ENCODE measurements around the gene GRM8.

The GRM8 gene

DNA sequence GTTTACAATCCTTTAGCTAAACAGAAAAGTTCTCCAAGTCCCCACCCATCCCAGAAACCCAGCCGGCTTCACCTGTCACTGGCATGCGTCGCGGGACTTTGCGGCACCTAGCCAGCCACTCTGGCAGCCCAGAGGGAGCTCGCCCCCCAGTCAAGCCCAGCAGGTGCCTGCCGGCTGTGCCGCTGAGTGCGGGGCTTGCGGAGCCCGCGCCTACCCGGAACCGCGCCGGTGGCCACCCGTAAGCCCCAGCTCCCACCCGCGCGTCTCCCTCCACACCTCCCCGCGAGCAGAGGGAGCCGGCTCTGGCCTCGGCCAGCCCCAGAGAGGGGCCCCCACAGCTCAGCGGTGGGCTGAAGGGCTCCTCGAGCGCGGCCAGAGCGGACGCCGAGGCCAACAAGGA, 446.1 kb downstream of the GRM8 start:
- no peak for DNase-seq (ENCODE audit: low read depth)

DNA sequence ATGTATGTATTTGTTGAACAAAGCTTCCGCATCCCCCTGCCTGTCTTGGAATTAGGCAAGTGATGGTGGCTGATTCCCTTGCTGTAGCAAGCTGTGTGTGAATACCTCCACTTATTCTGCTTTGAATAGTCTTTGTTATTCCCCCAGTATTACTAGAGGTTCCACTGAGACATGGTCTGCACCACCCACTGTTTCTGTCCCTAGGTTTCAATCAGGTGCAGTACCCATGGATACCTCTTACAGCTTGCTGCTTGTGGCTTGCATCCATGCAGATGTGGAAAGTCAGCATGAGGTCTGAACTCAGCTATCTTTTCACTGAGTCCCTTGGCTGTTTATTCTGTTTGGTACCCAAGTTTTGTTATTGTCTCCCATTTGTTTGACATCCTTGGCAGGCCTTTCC, 447.4 kb downstream of the GRM8 start:
- DNase-seq (ENCODE audit: low read depth): no peak

DNA sequence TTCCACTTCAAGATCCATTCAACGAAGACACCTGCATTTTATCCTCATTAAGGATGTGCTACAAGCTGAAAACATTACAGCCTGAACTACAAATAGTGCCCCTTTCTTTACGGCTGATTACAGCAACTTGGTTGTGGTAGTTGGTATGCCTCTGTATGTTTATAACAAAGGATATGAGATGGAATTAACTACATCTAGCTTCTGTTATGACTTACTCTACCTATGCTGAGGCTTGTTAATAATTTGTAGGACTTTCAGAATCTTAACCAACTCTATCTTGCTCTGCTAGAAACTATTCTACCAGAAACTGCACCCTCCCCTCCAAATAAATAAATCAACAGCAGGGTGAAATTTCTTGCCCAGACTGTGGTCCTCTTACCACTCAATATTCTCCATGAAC, 448.1 kb downstream of the GRM8 start:
- DNase-seq (ENCODE audit: low read depth): no peak

DNA sequence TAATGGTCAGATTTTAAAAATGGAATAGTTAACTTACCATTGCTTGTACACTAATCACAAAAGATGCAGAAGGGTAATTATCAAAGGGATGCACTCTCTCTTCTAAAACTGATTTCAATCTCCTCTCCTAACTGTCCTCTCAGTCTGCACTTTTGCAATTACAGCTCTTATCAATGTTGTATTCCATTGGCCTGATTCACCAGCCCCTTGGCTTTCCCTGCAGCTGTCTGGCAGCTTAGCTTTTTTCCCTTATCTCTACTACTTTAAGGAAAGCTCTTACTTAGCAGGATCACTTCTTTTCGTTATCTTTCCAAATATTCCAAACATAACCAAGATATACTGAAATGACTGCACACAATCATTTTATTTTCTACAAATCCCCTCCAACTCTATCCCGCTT, 448.8 kb downstream of the GRM8 start:
- DNase-seq (ENCODE audit: low read depth): no peak

DNA sequence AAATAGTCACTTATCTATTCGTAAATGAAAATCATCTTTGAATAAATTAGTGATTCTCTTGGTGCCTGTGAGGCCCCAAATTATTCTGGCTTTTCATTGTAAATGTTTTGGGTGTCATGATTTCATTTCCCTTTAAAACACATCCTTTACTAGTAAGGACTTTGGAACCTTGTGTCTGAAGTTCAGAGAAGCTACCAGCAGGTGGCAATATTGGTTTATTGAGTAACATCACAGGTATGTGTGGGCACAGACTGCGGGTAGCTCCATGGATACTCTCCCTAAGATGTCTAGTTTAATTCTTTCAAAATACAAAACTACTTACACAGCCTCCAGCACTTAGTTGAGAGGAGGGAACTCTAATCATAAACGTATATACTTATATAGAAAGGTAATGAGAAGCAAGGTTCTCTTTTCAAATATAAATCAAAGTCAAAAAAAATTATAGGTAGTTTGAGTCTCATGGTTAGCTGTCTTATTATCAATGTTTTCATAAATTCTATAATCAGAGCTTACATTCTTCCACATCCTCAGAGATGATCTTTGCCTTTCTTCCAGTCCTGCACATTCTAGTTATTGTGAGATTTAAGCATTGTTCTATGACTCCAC, 449.6 kb downstream of the GRM8 start:
- DNase-seq (ENCODE audit: low read depth): no peak

DNA sequence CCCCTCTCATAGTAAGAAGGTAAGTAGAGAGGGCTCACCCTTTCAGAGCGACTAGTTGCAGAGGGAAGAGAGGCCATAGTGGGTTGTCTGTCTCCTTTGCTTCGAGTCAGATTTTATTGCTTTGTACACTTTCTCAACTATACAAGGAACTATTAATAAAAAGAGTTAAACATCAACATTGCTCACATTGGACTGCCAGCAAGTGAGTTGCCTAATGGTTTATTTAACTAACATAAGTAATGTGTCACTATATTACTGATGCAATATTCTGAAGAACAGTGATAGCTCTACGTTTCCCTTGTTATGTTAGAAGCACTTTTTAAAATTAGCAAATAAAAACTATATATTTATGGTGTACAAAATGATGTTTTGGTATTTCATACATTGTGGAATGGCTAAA, 451.0 kb downstream of the GRM8 start:
- DNase-seq (ENCODE audit: low read depth): no peak

DNA sequence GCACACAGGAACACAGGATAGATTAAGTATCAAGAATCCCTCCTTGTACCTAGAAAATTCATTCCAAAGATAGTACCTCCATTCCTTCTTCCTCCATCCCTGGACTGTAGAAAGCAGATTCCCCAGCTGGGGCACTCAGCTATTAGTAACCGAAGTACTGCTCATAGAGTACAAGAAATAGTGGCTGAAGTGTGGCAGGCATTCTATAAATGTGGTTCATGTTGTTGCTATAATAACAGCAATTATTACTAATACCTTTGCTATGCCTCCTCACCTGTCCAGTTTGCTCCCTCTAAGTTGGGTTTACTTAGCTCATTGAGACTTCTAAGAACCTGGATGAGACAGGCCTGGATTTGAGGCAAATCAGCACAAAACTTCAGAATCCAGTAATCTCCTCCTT, 453.2 kb downstream of the GRM8 start:
- no peak for DNase-seq (ENCODE audit: low read depth)

DNA sequence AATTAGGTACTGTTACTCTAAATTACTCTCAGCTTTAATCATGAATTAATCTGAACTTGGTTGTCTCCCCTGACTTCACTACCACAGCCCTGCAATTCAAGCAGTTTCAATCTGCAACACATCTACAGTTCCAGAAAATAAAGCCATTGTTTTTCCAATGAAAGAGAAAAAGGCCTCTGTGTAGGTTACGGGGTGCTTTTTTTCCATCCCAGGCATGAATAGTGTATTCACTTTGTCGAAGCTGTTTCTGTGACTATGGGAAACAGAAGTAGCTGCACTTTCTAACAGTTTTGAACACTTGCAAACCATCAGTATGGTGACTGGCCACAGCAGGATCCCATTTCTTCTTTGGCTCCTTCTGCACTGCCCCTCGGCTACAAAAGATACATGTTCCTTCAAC, 460.2 kb downstream of the GRM8 start:
- no peak for DNase-seq (ENCODE audit: low read depth)

DNA sequence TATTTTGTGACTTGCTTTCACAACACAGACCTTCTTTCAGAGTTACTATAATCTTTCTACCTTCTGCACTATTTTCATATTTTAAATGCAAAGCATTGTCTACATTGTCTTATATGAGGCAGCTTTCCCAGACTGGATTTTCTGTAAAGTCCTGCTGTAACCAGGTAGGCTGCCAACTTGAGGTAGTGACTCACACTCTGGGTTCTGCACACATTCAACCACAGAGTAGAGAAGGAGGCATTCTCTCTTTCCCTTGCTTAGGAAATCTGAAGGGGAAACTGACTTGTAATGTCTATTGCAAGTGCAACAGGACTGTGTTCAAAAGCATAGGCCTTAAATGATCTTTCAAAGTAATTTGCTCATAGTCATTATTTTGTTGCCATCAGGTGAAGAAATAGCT, 461.4 kb downstream of the GRM8 start:
- no peak for DNase-seq (ENCODE audit: low read depth)

DNA sequence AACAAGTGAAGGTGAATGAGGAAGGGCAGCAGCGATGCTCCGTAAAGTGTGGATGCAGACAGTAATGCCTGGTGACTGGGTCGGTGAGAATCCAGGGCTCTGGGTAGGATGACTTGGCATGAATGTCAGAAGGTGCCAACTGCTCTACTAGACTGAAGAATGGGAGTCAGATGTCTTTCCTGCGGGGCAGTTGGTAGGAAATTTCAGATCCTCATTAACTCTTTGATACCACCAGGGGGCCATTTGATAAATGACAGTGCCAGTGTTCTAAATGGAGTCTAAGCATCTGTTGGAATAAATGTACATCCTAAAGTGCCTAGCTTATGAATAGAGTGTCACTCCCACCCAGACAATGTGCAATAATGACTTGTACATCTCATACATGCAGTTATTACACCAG, 462.0 kb downstream of the GRM8 start:
- DNase-seq (ENCODE audit: low read depth): no peak

DNA sequence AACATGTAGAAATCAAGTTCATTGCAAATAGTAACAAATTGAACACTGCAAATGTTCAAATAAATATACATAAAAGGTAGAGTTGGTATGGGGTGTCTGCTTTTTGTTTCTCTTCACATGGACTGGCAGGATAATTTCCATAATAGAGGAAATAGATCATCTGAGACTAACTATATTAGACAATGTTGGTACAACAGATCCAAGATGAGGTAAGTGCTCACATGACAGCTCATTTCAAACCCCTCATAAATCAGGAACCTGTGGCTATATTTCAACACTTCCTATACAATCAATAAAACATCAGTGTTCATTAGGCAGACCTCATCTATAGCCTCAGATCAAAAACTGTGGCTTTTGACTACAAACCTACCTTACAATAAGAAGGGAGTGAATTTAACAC, 469.1 kb downstream of the GRM8 start:
- no peak for DNase-seq (ENCODE audit: low read depth)

DNA sequence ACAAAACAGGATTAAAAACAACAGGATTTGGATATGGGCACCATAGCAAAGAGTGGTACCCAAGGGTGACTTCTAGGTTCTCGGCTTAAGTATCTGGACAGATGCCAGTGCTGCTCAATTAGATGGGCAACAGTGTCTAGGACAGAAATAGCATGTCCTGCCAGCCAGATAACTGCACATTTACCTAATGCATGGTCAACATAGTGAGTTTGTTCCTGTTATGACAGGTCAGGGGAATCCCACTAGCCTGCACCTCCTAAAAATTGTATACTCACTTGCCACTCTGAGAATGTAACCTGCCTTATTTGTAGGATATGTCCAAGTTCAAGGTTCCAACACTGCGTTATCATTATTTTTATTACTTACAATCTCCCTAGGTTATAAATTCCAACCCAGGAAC, 471.7 kb downstream of the GRM8 start:
- no peak for DNase-seq (ENCODE audit: low read depth)

DNA sequence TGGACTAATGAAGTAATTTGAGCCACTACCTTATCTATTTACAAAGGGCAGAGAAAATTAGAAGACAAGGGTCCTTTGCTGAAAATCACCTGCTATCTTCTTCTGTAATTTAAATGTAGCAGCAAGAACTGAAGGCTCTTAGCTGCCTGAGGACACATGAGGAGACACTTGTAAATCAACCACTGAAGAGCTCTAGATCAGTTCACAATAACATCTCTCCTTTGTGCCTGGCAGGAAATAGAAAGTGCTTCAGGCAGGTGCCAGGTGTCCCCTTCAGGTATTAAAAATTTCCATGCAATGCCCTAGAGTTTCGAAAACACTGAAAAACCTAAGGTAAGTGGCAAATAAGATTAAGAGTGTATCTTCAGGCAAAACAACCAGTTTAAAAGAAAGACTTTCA, 474.6 kb downstream of the GRM8 start:
- DNase-seq (ENCODE audit: low read depth): no peak

DNA sequence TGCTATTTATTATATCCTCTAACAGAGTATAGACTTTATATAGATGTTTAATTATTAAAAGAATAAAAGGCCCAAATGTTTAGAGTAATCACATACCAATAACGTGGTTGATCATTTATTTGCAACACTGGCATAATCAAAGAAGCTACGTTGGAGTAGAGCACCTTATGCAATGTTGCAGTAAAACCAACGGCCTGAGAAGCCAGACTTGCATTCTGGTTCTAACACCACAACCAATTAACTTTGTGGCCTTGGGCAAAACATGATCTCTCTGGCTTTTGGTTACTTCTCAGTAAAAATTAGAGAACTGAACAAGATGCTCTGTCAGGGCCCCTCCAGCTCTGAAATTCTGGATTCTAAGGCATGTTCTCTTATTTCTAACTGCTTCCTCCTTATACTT, 476.2 kb downstream of the GRM8 start:
- no peak for DNase-seq (ENCODE audit: low read depth)

DNA sequence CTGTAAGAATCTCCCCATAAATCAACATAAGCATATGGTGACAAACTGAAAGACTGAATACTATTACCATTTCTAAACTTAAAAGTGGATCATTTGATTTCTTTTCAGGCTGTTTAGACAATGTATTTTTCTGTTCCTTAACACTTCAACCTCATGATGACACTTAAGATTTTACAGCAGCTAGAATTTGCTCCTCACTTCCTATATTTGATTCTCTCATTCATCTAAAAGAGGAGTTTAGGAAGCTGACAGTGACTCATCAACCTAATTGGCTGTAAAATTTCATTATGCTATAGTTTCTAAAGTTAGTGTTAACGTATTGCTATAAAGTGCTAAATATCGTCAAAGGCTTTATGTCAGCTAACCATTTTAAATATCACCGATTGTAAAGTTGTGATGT, 478.7 kb downstream of the GRM8 start:
- no peak for DNase-seq (ENCODE audit: low read depth)

DNA sequence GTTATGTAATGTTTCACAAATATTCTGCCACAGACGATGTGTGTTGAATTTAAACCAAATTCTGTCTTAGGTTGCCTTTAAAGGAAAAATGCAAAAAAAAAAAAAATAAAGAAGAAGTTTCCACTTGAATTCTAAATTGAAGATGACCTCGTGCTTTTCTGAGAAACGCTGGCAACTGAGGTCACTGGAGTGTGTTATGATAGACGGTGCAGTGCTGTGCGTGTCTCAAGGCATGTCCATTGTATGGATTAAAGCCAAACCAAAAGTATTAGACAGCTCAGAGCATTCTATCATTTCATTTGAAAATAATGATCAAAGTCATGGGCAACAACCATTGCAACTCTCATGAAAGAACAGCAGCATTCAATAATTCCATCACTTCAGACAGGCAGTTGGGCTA, 483.9 kb downstream of the GRM8 start:
- no peak for DNase-seq (ENCODE audit: low read depth)

DNA sequence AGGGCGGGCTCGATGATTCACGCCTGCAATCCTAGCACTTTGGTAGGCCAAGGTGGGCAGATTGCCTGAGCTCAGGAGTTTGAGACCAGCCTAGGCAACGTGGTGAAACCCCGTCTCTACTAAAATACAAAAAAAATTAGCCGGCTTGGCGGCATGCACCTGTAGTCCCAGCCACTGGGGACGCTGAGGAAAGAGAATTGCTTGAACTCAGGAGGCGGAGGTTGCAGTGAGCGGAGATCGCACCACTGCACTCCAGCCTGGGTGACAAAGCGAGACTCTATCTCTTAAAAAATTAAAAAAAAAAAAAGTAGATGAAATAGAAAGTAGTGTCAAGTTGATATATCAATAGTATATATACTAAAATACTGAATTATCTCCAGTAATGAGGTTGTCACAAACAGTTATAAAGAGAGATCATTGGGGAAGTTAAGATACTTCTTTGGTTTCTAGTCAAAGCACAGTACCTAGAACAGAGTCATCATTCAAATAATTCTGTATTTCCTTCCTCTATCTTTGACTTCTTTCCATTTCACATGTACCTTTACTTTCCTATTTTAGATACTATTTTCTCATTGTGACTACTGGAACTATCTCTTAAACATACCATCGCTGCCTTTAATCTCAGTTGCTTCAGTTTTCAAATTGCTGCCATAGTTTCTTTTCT, 491.7 kb downstream of the GRM8 start:
- no peak for DNase-seq (ENCODE audit: low read depth)

DNA sequence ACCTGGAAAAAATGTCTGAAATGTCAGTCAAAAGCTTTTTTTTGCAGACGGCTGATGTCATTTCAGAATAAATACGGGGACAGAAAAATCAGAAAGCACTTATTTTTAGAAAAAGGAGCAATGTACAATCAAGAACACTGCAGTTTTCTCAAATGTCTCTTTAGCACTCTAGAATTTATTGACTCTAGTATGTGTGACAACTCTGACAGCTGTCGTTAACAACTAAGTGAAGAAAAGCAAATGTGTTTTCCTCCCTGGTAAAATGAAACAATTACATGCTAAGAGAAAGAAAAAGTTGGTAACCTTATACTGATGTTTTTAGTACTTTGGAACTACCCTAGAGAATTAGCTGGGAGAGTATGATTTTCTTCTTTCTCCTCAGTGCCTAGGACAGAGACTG, 497.4 kb downstream of the GRM8 start:
- no peak for DNase-seq (ENCODE audit: low read depth)

DNA sequence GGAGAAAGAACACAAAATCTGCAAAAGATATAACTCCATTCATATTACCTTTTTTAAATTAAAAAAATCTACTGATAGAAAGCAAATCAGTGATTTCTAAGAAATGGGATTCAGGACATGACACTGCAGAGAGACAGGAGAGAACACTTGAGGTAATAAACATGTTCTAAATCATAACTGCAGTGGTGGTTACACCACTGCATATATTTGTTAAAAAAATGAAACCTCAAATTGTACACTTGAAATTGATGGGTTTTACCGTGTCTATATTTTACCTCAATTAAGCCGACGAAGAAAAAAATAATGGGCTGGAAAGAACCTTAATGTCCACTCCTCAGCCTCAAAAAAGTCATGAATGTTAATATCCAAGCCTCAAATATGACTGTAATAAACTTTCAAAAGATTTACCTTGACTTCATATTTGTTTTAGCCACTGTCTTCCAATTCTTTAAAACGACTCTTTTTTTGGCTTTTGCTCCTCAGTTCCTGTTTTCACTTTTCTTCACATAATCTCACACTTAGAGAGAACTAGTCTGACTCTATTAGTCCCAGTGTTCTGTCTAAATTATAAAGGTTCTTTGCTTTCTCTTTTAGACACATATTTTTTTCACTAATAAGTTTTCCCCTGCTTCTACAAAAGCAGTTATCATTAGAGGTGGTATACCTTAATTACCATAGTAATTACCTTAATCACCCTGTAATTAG, 502.4 kb downstream of the GRM8 start:
- no peak for DNase-seq (ENCODE audit: low read depth)

DNA sequence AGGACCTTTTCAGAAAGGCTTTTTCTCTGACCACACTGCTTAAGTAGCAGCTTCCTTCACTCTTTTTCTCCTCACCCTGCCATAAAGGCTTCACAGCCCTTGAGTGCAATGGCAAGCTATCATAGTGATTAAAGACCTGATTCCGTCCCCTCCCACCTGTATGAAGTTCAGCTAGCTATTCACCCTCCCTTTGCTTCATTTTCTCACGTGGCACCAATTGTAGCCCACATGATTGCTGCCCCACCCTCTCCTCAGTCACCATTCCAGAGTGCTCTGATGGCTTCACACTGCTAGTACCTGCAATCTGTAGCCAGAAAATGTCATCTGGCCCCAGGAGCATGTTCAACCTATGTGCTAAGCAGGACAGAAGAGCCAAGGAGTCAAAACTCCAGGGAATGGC, 523.8 kb downstream of the GRM8 start:
- DNase-seq (ENCODE audit: low read depth): no peak

DNA sequence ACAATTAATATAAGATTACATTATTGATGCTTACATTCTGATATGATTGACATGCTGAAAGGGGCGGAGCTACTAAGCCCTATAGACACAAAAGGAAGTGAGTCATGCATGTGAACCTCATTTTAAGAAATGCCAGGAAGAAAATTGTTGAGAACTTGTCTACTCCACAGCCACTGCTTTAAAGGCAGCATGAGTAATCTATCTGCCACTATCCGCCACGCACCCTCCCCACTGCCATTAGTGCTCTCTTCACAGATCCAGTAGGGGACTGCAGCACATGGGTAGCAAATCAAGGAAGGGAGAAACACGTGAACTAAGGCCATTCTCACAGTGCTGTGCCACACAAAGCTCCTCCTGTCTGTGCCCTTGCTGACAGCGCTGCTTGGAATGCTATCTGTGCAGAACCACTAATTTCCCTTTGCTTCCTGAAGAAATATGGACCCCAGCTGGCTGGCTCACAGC, 524.8 kb downstream of the GRM8 start:
- DNase-seq (ENCODE audit: low read depth): no peak

DNA sequence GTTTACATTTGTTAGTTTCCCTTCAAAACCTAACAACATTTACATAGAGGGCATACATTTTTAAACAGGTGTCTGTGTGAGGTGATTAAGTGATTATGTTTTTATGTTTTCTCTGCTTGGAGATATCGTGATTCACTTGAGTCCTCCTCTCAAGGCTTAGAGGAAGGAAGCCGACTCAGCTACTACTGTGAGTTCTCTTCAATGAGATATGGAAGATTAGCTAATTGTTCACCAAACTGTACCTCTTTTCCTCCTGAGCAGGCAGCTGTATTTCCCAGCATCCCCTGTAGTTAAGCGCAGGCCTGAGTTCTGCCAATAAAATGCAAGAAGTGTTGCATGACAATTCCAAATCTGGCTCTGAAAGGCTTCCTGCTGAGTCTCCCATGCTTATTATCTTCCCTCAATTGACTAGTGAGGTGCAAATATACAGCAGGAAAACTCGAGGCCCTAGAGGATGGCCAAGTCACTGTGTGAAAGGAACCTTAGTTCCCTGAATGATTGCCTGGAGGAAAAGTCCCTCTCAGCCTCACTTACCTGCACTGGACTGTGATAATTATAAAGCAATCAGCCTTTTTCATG, 528.7 kb downstream of the GRM8 start:
- no peak for DNase-seq (ENCODE audit: low read depth)

DNA sequence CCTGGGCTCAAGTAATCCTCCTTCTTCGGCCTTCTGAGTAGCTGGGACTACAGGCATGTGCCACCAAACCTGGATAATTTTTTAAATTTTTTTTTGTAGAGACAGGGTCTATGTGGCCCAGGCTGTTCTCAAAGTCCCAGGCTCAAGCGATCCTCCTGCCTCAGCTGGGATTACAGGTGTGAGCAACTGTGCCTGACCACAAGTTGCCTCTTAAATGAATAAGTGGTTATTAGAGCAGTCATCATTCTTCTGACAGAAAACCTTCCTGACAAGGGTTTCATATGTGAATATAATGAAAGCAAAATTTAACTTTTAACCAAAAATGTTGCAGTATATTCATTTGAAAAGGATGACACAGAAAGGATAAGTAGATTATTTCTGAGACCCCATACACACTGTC, 532.5 kb downstream of the GRM8 start:
- no peak for DNase-seq (ENCODE audit: low read depth)

Measured in stimulated activated CD8-positive, alpha-beta memory T cell treated with anti-CD3 and anti-CD28 coated beads, Interleukin-12 subunit alpha, Interleukin-12 subunit beta, amount 100 ng/mL, for 4 hours (primary cell).